ENCODE data around the gene TCF25.

Gene TCF25

DNA sequence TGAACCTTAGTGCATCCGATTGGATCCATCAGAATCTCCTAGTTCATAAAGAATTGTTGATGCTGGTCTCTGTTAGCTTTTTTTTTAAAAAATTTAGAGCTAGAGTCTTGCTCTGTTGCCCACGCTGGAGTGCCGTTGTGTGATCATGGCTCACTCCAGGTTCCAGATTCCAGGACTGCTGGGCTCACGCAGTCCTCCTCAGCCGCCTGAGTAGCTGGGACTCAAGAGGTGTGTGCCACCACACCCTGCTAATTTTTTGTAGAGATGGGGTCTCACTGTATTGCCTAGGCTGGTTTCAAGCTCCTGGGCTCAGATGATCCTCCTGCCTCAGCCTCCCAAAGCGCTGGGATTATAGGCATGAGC, 8.0 kb downstream of the TCF25 start:
- DNase-seq (ENCODE audit: low spot score), result no peak

DNA sequence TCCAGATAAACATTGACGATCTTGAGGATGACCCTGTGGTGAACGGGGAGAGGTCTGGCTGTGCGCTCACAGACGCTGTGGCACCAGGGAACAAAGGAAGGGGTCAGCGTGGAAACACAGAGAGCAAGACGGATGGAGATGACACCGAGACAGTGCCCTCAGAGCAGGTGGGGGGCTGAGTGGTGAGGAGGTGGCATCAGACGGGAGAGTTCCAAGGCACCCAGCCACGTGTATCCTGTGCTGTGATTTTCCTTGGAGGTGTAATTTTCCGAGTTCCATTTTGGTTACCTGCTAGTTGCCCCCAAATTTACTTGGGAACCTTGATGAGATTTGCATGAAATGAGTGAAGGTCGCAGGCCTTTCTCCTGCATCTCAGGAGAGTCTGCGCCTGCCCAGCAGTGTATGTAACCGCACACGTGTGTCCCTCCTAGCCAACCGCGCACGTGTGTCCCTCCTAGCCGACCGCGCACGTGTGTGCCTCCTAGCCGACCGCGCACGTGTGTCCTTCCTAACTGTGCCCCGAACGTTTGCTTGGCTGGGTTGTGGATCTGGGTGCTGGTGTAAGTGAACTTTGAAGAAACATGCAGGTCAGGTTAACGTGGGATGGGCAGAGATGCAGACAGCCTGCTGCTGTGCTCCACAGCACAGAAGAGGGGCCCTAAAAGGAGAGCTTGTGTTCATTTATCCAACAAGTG, 10.1 kb downstream of the TCF25 start:
- Histone ChIP-seq H4K91ac (ENCODE audit: low read depth, low read length, poor library complexity) (no peak overlapping the region), H2BK5ac (ENCODE audit: low read length) (no peak overlapping the region), H3K23ac (ENCODE audit: low read depth, low read length, poor library complexity) (no peak overlapping the region), H2BK120ac (ENCODE audit: low read depth, low read length) (no peak overlapping the region), H3K27me3 (ENCODE audit: control insufficient read depth in 3 of 3, insufficient read depth in 3 of 3, low read depth in 1 of 3, low read length in 3 of 3) (no peaks in the 10 kb centered on the region), H3K4me3 (ENCODE audit: low read length in 2 of 2) (peak overlapping the region in 1 of 2 donors; percentile 10), H2AK5ac (ENCODE audit: low read depth, low read length) (no peak overlapping the region), H3K4ac (ENCODE audit: low read length) (no peak overlapping the region), H3K9me3 (replicated peaks in 1 of 2; ENCODE audit: control insufficient read depth in 2 of 2, insufficient read depth in 1 of 2, low read depth in 1 of 2, low read length in 2 of 2) (no peaks in the 10 kb centered on the region), H3K79me1 (ENCODE audit: low read depth, low read length) (peaks cover 2% of the 10 kb centered on the region), H2BK12ac (ENCODE audit: low read length) (peak overlapping the region; percentile 81), H3K36me3 (replicated peaks in 1 of 2; ENCODE audit: control insufficient read depth in 2 of 2, insufficient read depth in 2 of 2, low read length in 2 of 2) (peaks cover 37 to 89% of the 10 kb centered on the region in 2 donors), H4K8ac (ENCODE audit: low read depth, low read length) (no peak overlapping the region), H3K4me1 (ENCODE audit: control insufficient read depth in 2 of 2, insufficient read depth in 1 of 2, low read depth in 1 of 2, low read length in 2 of 2) (no peaks in the 10 kb centered on the region), H3K18ac (ENCODE audit: low read length) (no peak overlapping the region), H3K4me2 (ENCODE audit: insufficient read depth, low read length, poor library complexity, severe bottlenecking) (no peak overlapping the region), H3K27ac (replicated peaks; ENCODE audit: low read length) (no peak overlapping the region), H3K9ac (ENCODE audit: low read depth, low read length, poor library complexity) (peak overlapping the region; percentile 32), H2BK15ac (ENCODE audit: low read length) (no peak overlapping the region), H3K14ac (ENCODE audit: low read length) (no peak overlapping the region), H2AFZ (ENCODE audit: low read length) (no peak overlapping the region)
- no peak for DNase-seq (ENCODE audit: low spot score)
- no CpG with 5 or more reads among the region's 28 CpGs for WGBS, 2 donors (ENCODE audit: extremely low coverage in 2 of 2, insufficient read length in 2 of 2, insufficient replicate concordance in 1 of 2)

More for the DNA sequence above, 8.0 kb downstream of the TCF25 start:
- Histone ChIP-seq H2BK15ac (ENCODE audit: low read length) (no peak overlapping the region), H3K23ac (ENCODE audit: low read depth, low read length, poor library complexity) (no peak overlapping the region), H2AK5ac (ENCODE audit: low read depth, low read length) (no peak overlapping the region), H3K79me1 (ENCODE audit: low read depth, low read length) (peaks cover 2% of the 10 kb centered on the region), H3K27ac (replicated peaks; ENCODE audit: low read length) (no peak overlapping the region), H3K27me3 (ENCODE audit: control insufficient read depth in 3 of 3, insufficient read depth in 3 of 3, low read depth in 1 of 3, low read length in 3 of 3) (no peaks in the 10 kb centered on the region), H2BK12ac (ENCODE audit: low read length) (no peak overlapping the region), H4K91ac (ENCODE audit: low read depth, low read length, poor library complexity) (no peak overlapping the region), H3K36me3 (replicated peaks in 1 of 2; ENCODE audit: control insufficient read depth in 2 of 2, insufficient read depth in 2 of 2, low read length in 2 of 2) (peaks cover 29 to 89% of the 10 kb centered on the region in 2 donors), H3K18ac (ENCODE audit: low read length) (no peak overlapping the region), H3K4me2 (ENCODE audit: insufficient read depth, low read length, poor library complexity, severe bottlenecking) (no peak overlapping the region), H2AFZ (ENCODE audit: low read length) (no peak overlapping the region), H3K9ac (ENCODE audit: low read depth, low read length, poor library complexity) (no peak overlapping the region), H3K4me1 (ENCODE audit: control insufficient read depth in 2 of 2, insufficient read depth in 1 of 2, low read depth in 1 of 2, low read length in 2 of 2) (no peaks in the 10 kb centered on the region), H2BK120ac (ENCODE audit: low read depth, low read length) (no peak overlapping the region), H3K14ac (ENCODE audit: low read length) (no peak overlapping the region), H3K9me3 (replicated peaks in 1 of 2; ENCODE audit: control insufficient read depth in 2 of 2, insufficient read depth in 1 of 2, low read depth in 1 of 2, low read length in 2 of 2) (no peaks in the 10 kb centered on the region), H3K4ac (ENCODE audit: low read length) (no peak overlapping the region), H2BK5ac (ENCODE audit: low read length) (no peak overlapping the region), H3K4me3 (ENCODE audit: low read length in 2 of 2) (no peak overlapping the region), H4K8ac (ENCODE audit: low read depth, low read length) (no peak overlapping the region)
- WGBS, 2 donors (ENCODE audit: extremely low coverage in 2 of 2, insufficient read length in 2 of 2, insufficient replicate concordance in 1 of 2), result no CpG with 5 or more reads among the region's 6 CpGs

DNA sequence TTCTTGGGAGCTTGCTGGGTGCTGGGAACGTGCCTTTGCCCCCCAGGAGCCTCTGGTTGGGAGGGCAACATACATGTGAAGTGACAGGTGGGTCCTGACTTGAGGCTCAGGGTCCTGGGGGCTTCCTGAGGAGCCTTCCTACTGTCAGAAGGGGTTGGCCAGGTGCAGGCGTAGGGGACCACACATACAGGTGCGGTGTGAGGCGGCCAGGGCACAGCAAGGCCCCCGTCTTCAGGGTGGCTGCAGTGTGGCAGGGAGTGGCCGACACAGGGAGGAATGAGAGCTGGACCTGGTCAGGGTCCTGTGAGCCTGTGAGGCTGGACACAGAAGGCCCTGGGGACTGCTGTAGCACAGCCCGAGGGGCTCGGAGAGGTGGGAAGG, 10.6 kb downstream of the TCF25 start:
- no peaks in the 10 kb centered on the region for H3K27me3 ChIP-seq (ENCODE audit: control insufficient read depth in 3 of 3, insufficient read depth in 3 of 3, low read depth in 1 of 3, low read length in 3 of 3)
- no peaks in the 10 kb centered on the region for H3K9me3 ChIP-seq (replicated peaks in 1 of 2; ENCODE audit: control insufficient read depth in 2 of 2, insufficient read depth in 1 of 2, low read depth in 1 of 2, low read length in 2 of 2)
- H2BK5ac ChIP-seq (ENCODE audit: low read length), result no peak overlapping the region
- H3K27ac ChIP-seq (replicated peaks; ENCODE audit: low read length), result no peak overlapping the region
- no peak overlapping the region for H2AFZ ChIP-seq (ENCODE audit: low read length)
- H3K23ac ChIP-seq (ENCODE audit: low read depth, low read length, poor library complexity), result peak overlapping the region; percentile 2
- no CpG with 5 or more reads among the region's 8 CpGs for WGBS, 2 donors (ENCODE audit: extremely low coverage in 2 of 2, insufficient read length in 2 of 2, insufficient replicate concordance in 1 of 2)
- H3K36me3 ChIP-seq (replicated peaks in 1 of 2; ENCODE audit: control insufficient read depth in 2 of 2, insufficient read depth in 2 of 2, low read length in 2 of 2), result peaks cover 33 to 89% of the 10 kb centered on the region in 2 donors
- peaks cover 2% of the 10 kb centered on the region for H3K79me1 ChIP-seq (ENCODE audit: low read depth, low read length)
- H4K91ac ChIP-seq (ENCODE audit: low read depth, low read length, poor library complexity), result no peak overlapping the region
- no peak overlapping the region for H3K18ac ChIP-seq (ENCODE audit: low read length)
- H2AK5ac ChIP-seq (ENCODE audit: low read depth, low read length), result no peak overlapping the region
- no peak overlapping the region for H3K4me2 ChIP-seq (ENCODE audit: insufficient read depth, low read length, poor library complexity, severe bottlenecking)
- no peak overlapping the region for H2BK12ac ChIP-seq (ENCODE audit: low read length)
- no peak overlapping the region for H3K14ac ChIP-seq (ENCODE audit: low read length)
- no peak overlapping the region for H3K9ac ChIP-seq (ENCODE audit: low read depth, low read length, poor library complexity)
- DNase-seq (ENCODE audit: low spot score), result no peak
- no peak overlapping the region for H2BK15ac ChIP-seq (ENCODE audit: low read length)
- no peak overlapping the region for H3K4me3 ChIP-seq (ENCODE audit: low read length in 2 of 2)
- no peak overlapping the region for H4K8ac ChIP-seq (ENCODE audit: low read depth, low read length)
- no peak overlapping the region for H2BK120ac ChIP-seq (ENCODE audit: low read depth, low read length)
- H3K4me1 ChIP-seq (ENCODE audit: control insufficient read depth in 2 of 2, insufficient read depth in 1 of 2, low read depth in 1 of 2, low read length in 2 of 2), result no peaks in the 10 kb centered on the region
- H3K4ac ChIP-seq (ENCODE audit: low read length), result no peak overlapping the region

DNA sequence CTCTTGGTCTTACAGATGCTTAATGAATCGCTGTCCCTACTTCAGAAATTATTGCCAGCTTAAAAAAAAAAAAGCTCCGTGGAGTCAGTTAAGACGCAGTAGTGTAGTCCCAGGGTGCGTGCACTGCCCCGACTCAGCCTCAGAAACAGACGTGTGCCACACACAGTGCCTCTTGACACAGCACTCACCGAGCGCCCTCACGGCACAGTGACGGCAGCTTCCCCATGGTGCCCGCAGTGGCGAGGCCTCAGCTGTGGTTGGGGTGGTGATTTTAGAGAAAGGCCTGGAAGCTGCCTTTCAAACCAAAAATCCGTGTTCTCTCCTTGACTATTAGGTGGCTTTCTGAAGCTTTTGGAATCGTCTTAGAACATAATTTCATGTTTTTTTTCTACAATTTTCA, 13.9 kb downstream of the TCF25 start:
- no peak overlapping the region for H3K9ac ChIP-seq (ENCODE audit: low read depth, low read length, poor library complexity)
- no peak overlapping the region for H2BK15ac ChIP-seq (ENCODE audit: low read length)
- H4K8ac ChIP-seq (ENCODE audit: low read depth, low read length), result no peak overlapping the region
- no peaks in the 10 kb centered on the region for H3K4me1 ChIP-seq (ENCODE audit: control insufficient read depth in 2 of 2, insufficient read depth in 1 of 2, low read depth in 1 of 2, low read length in 2 of 2)
- H2AFZ ChIP-seq (ENCODE audit: low read length), result no peak overlapping the region
- H3K9me3 ChIP-seq (replicated peaks in 1 of 2; ENCODE audit: control insufficient read depth in 2 of 2, insufficient read depth in 1 of 2, low read depth in 1 of 2, low read length in 2 of 2), result no peaks in the 10 kb centered on the region
- no peak overlapping the region for H2AK5ac ChIP-seq (ENCODE audit: low read depth, low read length)
- H3K79me1 ChIP-seq (ENCODE audit: low read depth, low read length), result no peaks in the 10 kb centered on the region
- H3K27ac ChIP-seq (replicated peaks; ENCODE audit: low read length), result no peak overlapping the region
- H3K18ac ChIP-seq (ENCODE audit: low read length), result no peak overlapping the region
- no peak overlapping the region for H3K4me2 ChIP-seq (ENCODE audit: insufficient read depth, low read length, poor library complexity, severe bottlenecking)
- no peak overlapping the region for H4K91ac ChIP-seq (ENCODE audit: low read depth, low read length, poor library complexity)
- peaks cover 42 to 93% of the 10 kb centered on the region in 2 donors for H3K36me3 ChIP-seq (replicated peaks in 1 of 2; ENCODE audit: control insufficient read depth in 2 of 2, insufficient read depth in 2 of 2, low read length in 2 of 2)
- no peak overlapping the region for H3K14ac ChIP-seq (ENCODE audit: low read length)
- H3K4me3 ChIP-seq (ENCODE audit: low read length in 2 of 2), result no peak overlapping the region
- DNase-seq (ENCODE audit: low spot score), result no peak
- H2BK120ac ChIP-seq (ENCODE audit: low read depth, low read length), result no peak overlapping the region
- H2BK12ac ChIP-seq (ENCODE audit: low read length), result no peak overlapping the region
- H3K4ac ChIP-seq (ENCODE audit: low read length), result no peak overlapping the region
- H3K27me3 ChIP-seq (ENCODE audit: control insufficient read depth in 3 of 3, insufficient read depth in 3 of 3, low read depth in 1 of 3, low read length in 3 of 3), result no peaks in the 10 kb centered on the region
- no CpG with 5 or more reads among the region's 14 CpGs for WGBS, 2 donors (ENCODE audit: extremely low coverage in 2 of 2, insufficient read length in 2 of 2, insufficient replicate concordance in 1 of 2)
- H2BK5ac ChIP-seq (ENCODE audit: low read length), result no peak overlapping the region
- H3K23ac ChIP-seq (ENCODE audit: low read depth, low read length, poor library complexity), result no peak overlapping the region

Measured in neuronal stem cell (in vitro differentiated cells).